HG03432 (cell line): ENCODE measurements around the gene RHOB.
"Not testable (repeated sequence)": the region's sequence is repeated elsewhere in the genome, so short reads cannot be mapped to it uniquely, and the experiment has no call there.

Experiments used
- ATAC-seq: cut with Tn5 transposase; IDR thresholded peaks from one replicate; pipeline ENCODE4 v1.9.1; 2021; ENCODE audit warnings: mild to moderate bottlenecking, moderate library complexity; ENCODE audit not compliant: unreplicated experiment

RHOB gene

GRCh38 chr2:20422402-20423271 lies 24.2 kb upstream of the RHOB start:
- ATAC-seq: no peak

GRCh38 chr2:20423359-20423758 lies 23.5 kb upstream of the RHOB start:
- ATAC-seq: no peak

- no peak for ATAC-seq
Observed at GRCh38 chr2:20423847-20424246, 23.0 kb upstream of the RHOB start.

GRCh38 chr2:20424300-20425290 lies 22.3 kb upstream of the RHOB start:
- peak; percentile 66 for ATAC-seq

GRCh38 chr2:20425371-20425881 lies 21.4 kb upstream of the RHOB start:
- peak; percentile 46 for ATAC-seq

GRCh38 chr2:20425884-20426283 lies 21.0 kb upstream of the RHOB start:
- ATAC-seq: no peak

- no peak for ATAC-seq
Observed at GRCh38 chr2:20427931-20428526, 18.8 kb upstream of the RHOB start.

- ATAC-seq: no peak
Observed at GRCh38 chr2:20428717-20429490, 18.0 kb upstream of the RHOB start.

GRCh38 chr2:20429528-20429927 lies 17.3 kb upstream of the RHOB start:
- peak; percentile 68 for ATAC-seq

- no peak for ATAC-seq
Observed at GRCh38 chr2:20430035-20430434, 16.8 kb upstream of the RHOB start.

GRCh38 chr2:20430461-20431300 lies 16.2 kb upstream of the RHOB start:
- peak; percentile 33 for ATAC-seq

GRCh38 chr2:20431301-20431698 lies 15.6 kb upstream of the RHOB start:
- ATAC-seq: no peak

- no peak for ATAC-seq
Observed at GRCh38 chr2:20431772-20432171, 15.1 kb upstream of the RHOB start.

- ATAC-seq: no peak
Observed at GRCh38 chr2:20432714-20433113, 14.2 kb upstream of the RHOB start.

GRCh38 chr2:20433249-20433648 lies 13.6 kb upstream of the RHOB start:
- ATAC-seq: no peak

GRCh38 chr2:20433946-20434553 lies 12.8 kb upstream of the RHOB start:
- ATAC-seq: no peak

- ATAC-seq: no peak
Observed at GRCh38 chr2:20434588-20435294, 12.1 kb upstream of the RHOB start.

GRCh38 chr2:20435456-20435855 lies 11.4 kb upstream of the RHOB start:
- not testable (repeated sequence) for ATAC-seq
